Stimulated activated CD8-positive, alpha-beta memory T cell treated with anti-CD3 and anti-CD28 coated beads, Interleukin-15, amount 100 ng/mL, for 24 hours (primary cell): ENCODE data around the gene NUP35.

Experiments used
- DNase-seq: peaks from one replicate; pipeline ENCODE4 v3.0.0-alpha.2; 2020; ENCODE audit warnings: low read depth

NUP35 gene

DNA sequence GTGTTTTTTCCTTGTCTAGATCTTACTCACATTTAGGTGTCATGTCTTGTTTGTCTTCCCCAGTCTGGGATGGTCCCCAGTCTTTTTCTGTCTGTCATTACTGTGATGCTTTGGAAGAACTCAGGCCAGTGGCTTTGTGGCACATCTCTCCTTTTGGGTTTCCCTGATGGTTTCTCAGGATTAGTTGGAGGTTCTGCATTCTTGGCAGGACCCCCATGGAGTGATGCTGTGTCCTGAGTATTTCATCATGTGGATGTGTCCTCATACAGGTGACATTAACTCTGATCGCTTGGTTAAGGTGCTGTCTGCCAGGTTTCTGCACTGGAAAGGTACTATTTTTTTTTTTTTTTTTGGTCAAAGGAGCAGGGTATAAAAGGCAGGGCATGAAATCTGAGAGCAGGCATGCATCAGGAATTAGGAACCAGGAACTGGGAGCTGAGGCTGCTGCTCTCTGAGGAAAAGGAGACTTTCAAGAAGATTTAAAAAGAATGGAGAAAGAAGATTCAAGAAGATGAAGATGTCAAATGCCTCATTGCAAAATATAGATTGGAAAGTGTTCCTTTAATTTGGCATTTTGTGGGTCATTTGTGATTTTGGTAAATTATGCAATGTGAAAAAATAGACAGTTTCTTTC is 85.3 kb downstream of the NUP35 start:
- no peak for DNase-seq
